Measurements from ENCODE around the gene TRANK1. TPM values are rescaled to one million over a fixed set of nuclear protein-coding genes. Genes with fewer than 3 reads are reported as not detected.

TRANK1 gene
- total RNA-seq, 1 experiment from 2014 or later = 10.5 TPM

GRCh38 chr3:36843065-36844051 lies 101.5 kb downstream of the TRANK1 start (continued):
- TF ChIP-seq ATF6 (CRISPR knock-in tag; IDR thresholded peaks at IDR 0.05) (no peak), ELF4 (CRISPR knock-in tag; IDR thresholded peaks at IDR 0.05; ENCODE audit: low read depth) (no peak), ATF2 (CRISPR knock-in tag; IDR thresholded peaks at IDR 0.05; ENCODE audit: borderline replicate concordance, low read depth) (no peak), NR1H2 (CRISPR knock-in tag; IDR thresholded peaks at IDR 0.05) (no peak), NFYB (CRISPR knock-in tag; conservative IDR thresholded peaks at IDR 0.05; ENCODE audit: low read depth) (no peak), E2F5 (CRISPR knock-in tag; IDR thresholded peaks at IDR 0.05) (no peak), ZNF281 (CRISPR knock-in tag; IDR thresholded peaks at IDR 0.05) (no peak), IRF2 (CRISPR knock-in tag; IDR thresholded peaks at IDR 0.05; ENCODE audit: borderline replicate concordance, low read depth) (no peak), FOXP4 (CRISPR knock-in tag; IDR thresholded peaks at IDR 0.05) (no peak), ZNF317 (CRISPR knock-in tag; IDR thresholded peaks at IDR 0.05; ENCODE audit: borderline replicate concordance, low read depth) (peak; percentile 99)

GRCh38 chr3:36842275-36842674 lies 102.6 kb downstream of the TRANK1 start:
- no peaks in the 10 kb centered on the region for H3K27me3 Mint-ChIP-seq (ENCODE audit: low read depth)
- no peaks in the 10 kb centered on the region; the same call in 1 of the 2 replicates for H3K4me1 Mint-ChIP-seq
- peaks cover 24% of the 10 kb centered on the region for H3K36me3 Mint-ChIP-seq
- ATAC-seq (no peak), DNase-seq (ENCODE audit: low spot score) (no peak)
- CTCF ChIA-PET = no interaction called here
- POLR2A ChIA-PET = no interaction called here
- H3K4me3 Mint-ChIP-seq = no peak overlapping the region
- TF ChIP-seq PRRX2 (CRISPR knock-in tag; IDR thresholded peaks at IDR 0.05) = no peak
- no peak for TF ChIP-seq NR1H2 (CRISPR knock-in tag; IDR thresholded peaks at IDR 0.05)
- TF ChIP-seq CREB1 (CRISPR knock-in tag; IDR thresholded peaks at IDR 0.05) = no peak
- TF ChIP-seq OVOL2 (CRISPR knock-in tag; IDR thresholded peaks at IDR 0.05; ENCODE audit: borderline replicate concordance) = no peak
- no peak for TF ChIP-seq NR3C1 (CRISPR knock-in tag; conservative IDR thresholded peaks at IDR 0.05; ENCODE audit: low read depth)
- no peak overlapping the region for H3K27ac Mint-ChIP-seq
- H3K9me3 Mint-ChIP-seq = peaks cover 23% of the 10 kb centered on the region

Data from WTC11 (cell line).